Measurements from ENCODE around the gene SQSTM1. TPM values are rescaled to one million over a fixed set of nuclear protein-coding genes. Genes with fewer than 3 reads are reported as not detected.

SQSTM1 gene
- total RNA-seq, 1 donor from 2014 or later, result 27.6 TPM

DNA sequence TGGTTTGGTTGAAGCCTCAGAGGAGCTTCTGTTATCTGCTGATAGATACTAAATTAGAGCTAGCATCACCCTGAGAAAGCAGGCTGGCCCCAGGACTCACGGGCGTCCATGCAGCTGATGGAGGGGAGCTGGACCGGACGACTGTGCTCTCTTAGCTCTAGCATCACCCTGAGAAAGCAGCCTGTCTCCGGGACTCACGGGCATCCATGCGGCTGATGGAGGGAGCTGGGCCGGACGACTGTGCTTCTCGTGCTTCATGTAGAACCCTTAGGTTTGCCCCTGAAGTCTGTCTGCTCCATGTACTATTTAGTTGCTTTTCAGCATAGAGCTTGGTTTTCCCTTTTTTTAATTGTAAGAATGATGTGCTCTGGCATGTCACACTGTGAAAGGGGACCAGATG is 43.2 kb upstream of the SQSTM1 start:
- peaks cover 2% of the 10 kb centered on the region for H3K27me3 Mint-ChIP-seq (ENCODE audit: insufficient read depth, low read depth)
- no peak overlapping the region for H3K4me2 ChIP-seq
- no peak overlapping the region for H3K4me3 Mint-ChIP-seq
- H3K79me2 ChIP-seq (ENCODE audit: low read depth), result no peaks in the 10 kb centered on the region
- TF ChIP-seq, protein P1, sequence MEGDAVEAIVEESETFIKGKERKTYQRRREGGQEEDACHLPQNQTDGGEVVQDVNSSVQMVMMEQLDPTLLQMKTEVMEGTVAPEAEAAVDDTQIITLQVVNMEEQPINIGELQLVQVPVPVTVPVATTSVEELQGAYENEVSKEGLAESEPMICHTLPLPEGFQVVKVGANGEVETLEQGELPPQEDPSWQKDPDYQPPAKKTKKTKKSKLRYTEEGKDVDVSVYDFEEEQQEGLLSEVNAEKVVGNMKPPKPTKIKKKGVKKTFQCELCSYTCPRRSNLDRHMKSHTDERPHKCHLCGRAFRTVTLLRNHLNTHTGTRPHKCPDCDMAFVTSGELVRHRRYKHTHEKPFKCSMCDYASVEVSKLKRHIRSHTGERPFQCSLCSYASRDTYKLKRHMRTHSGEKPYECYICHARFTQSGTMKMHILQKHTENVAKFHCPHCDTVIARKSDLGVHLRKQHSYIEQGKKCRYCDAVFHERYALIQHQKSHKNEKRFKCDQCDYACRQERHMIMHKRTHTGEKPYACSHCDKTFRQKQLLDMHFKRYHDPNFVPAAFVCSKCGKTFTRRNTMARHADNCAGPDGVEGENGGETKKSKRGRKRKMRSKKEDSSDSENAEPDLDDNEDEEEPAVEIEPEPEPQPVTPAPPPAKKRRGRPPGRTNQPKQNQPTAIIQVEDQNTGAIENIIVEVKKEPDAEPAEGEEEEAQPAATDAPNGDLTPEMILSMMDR (IDR thresholded peaks at IDR 0.05), result no peak
- H3K27me3 ChIP-seq, result no peaks in the 10 kb centered on the region
- H4K20me1 ChIP-seq (ENCODE audit: low read depth), result peaks cover 4% of the 10 kb centered on the region
- H3K27ac Mint-ChIP-seq, result no peak overlapping the region
- no peaks in the 10 kb centered on the region for H3K9me3 ChIP-seq (ENCODE audit: low read depth)
- H3K4me3 ChIP-seq, result no peak overlapping the region
- H3K36me3 ChIP-seq, result no peaks in the 10 kb centered on the region
- H3K9me3 Mint-ChIP-seq, result no peaks in the 10 kb centered on the region
- H3K27ac ChIP-seq, result no peak overlapping the region
- H3K36me3 Mint-ChIP-seq, result peaks cover 40% of the 10 kb centered on the region
- no peak overlapping the region for H3K9ac ChIP-seq
- H3F3A ChIP-seq (ENCODE audit: low read depth), result no peaks in the 10 kb centered on the region
- H3K4me1 ChIP-seq, result no peaks in the 10 kb centered on the region
- H2AFZ ChIP-seq (replicated peaks), result no peak overlapping the region
- no peak for DNase-seq (ENCODE audit: low spot score)
- H3K4me1 Mint-ChIP-seq, result no peaks in the 10 kb centered on the region

DNA sequence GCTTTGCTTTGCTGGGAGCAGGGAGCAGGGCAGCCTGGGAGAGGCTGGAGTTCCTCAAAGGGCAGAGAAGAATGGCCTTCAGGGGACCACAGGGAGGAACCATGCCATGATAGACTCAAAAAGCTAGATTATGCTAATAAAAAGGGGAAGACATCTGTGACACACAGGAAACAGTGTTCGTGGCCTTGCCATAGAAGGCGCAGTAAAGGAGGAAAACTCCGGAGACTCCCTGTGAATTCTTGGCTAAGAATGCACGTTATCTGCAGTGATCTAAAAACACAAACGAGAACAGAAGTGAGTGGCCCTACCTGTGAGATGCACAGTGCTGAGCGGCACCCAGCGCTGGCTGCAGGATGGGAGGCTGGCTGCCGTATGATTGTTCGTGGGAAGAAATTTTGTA is 42.8 kb upstream of the SQSTM1 start:
- Histone ChIP-seq H3K79me2 (ENCODE audit: low read depth) (no peaks in the 10 kb centered on the region), H2AFZ (replicated peaks) (no peak overlapping the region), H3K27me3 (no peaks in the 10 kb centered on the region), H3K4me1 (no peaks in the 10 kb centered on the region), H3K4me3 (no peak overlapping the region), H3K36me3 (no peaks in the 10 kb centered on the region), H3F3A (ENCODE audit: low read depth) (no peaks in the 10 kb centered on the region), H3K9me3 (ENCODE audit: low read depth) (no peaks in the 10 kb centered on the region), H3K4me2 (no peak overlapping the region), H3K9ac (no peak overlapping the region), H3K27ac (no peak overlapping the region), H4K20me1 (ENCODE audit: low read depth) (peaks cover 4% of the 10 kb centered on the region)
- no peaks in the 10 kb centered on the region for H3K9me3 Mint-ChIP-seq
- no peak overlapping the region for H3K4me3 Mint-ChIP-seq
- no peaks in the 10 kb centered on the region for H3K4me1 Mint-ChIP-seq
- no peak for DNase-seq (ENCODE audit: low spot score)
- H3K27ac Mint-ChIP-seq, result no peak overlapping the region
- TF ChIP-seq, protein P1 (IDR thresholded peaks at IDR 0.05), result no peak
- TF ChIP-seq EZH2phosphoT487 (IDR thresholded peaks at IDR 0.05) (no peak), EZH2 (IDR thresholded peaks at IDR 0.05) (no peak)
- H3K36me3 Mint-ChIP-seq, result peaks cover 38% of the 10 kb centered on the region
- H3K27me3 Mint-ChIP-seq (ENCODE audit: insufficient read depth, low read depth), result peaks cover 2% of the 10 kb centered on the region

DNA sequence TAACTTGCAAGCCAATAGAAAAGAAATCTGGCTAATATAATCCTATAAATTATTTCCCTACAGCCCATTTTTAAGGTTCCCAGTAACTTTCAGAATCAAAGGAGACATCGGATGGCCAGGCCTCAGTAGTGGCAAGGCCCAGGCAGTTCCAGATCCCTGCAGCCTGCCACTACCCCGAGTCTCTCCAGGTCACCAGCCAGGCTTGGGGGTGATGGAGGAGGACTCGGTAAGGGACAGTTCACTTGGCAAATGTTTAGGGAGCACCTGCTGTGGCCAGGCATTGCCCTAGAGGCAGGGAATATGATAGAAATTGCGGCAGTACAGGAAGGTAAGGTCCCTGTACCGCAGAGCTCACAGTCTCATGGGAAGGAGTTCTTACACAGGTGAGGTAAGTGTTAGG is 42.1 kb upstream of the SQSTM1 start:
- H3K4me3 Mint-ChIP-seq, result no peak overlapping the region
- H3K36me3 Mint-ChIP-seq, result peaks cover 33% of the 10 kb centered on the region
- TF ChIP-seq EZH2 (IDR thresholded peaks at IDR 0.05), result no peak
- no peak for TF ChIP-seq EZH2phosphoT487 (IDR thresholded peaks at IDR 0.05)
- H3K79me2 ChIP-seq (ENCODE audit: low read depth), result no peaks in the 10 kb centered on the region
- DNase-seq (ENCODE audit: low spot score), result no peak
- H3K36me3 ChIP-seq, result no peaks in the 10 kb centered on the region
- H3K27ac Mint-ChIP-seq, result no peak overlapping the region
- H3K27me3 Mint-ChIP-seq (ENCODE audit: insufficient read depth, low read depth), result peaks cover 2% of the 10 kb centered on the region
- no peaks in the 10 kb centered on the region for H3K27me3 ChIP-seq
- no peaks in the 10 kb centered on the region for H3K9me3 Mint-ChIP-seq
- no peak overlapping the region for H2AFZ ChIP-seq (replicated peaks)
- H3K9ac ChIP-seq, result no peak overlapping the region
- no peaks in the 10 kb centered on the region for H3K4me1 ChIP-seq
- H3K9me3 ChIP-seq (ENCODE audit: low read depth), result no peaks in the 10 kb centered on the region
- H3F3A ChIP-seq (ENCODE audit: low read depth), result no peaks in the 10 kb centered on the region
- no peak overlapping the region for H3K4me2 ChIP-seq
- H3K4me3 ChIP-seq, result no peak overlapping the region
- peaks cover 4% of the 10 kb centered on the region for H4K20me1 ChIP-seq (ENCODE audit: low read depth)
- no peak overlapping the region for H3K27ac ChIP-seq
- no peaks in the 10 kb centered on the region for H3K4me1 Mint-ChIP-seq

DNA sequence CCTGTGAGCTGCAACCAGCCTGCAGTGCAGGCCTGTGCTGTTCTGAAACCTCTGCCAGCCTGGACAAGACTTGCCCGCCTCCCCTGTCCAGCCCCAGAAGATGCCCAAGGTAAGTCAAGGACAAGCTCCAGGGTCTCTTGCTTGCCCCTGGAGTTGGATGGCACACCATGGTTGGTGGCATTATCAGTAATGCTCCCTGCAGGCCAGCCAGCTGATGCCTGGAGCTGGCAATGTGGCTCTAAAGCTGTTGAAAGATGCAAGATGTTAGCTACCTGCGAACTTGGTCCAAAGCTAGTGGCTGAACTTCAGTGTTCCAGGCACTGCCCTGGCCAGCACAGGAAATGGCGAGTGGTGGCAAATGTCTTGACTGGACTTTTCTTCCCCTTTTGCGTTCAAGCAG is 40.9 kb upstream of the SQSTM1 start:
- no peak overlapping the region for H3K9ac ChIP-seq
- no peak overlapping the region for H3K4me3 ChIP-seq
- Mint-ChIP-seq H3K9me3 (no peaks in the 10 kb centered on the region), H3K4me1 (no peaks in the 10 kb centered on the region), H3K27me3 (ENCODE audit: insufficient read depth, low read depth) (no peaks in the 10 kb centered on the region), H3K36me3 (peaks cover 30% of the 10 kb centered on the region), H3K4me3 (no peak overlapping the region), H3K27ac (no peak overlapping the region)
- peaks cover 4% of the 10 kb centered on the region for H4K20me1 ChIP-seq (ENCODE audit: low read depth)
- H3K9me3 ChIP-seq (ENCODE audit: low read depth), result no peaks in the 10 kb centered on the region
- H3K4me1 ChIP-seq, result no peaks in the 10 kb centered on the region
- no peak overlapping the region for H2AFZ ChIP-seq (replicated peaks)
- no peaks in the 10 kb centered on the region for H3K27me3 ChIP-seq
- no peak overlapping the region for H3K27ac ChIP-seq
- H3F3A ChIP-seq (ENCODE audit: low read depth), result no peaks in the 10 kb centered on the region
- TF ChIP-seq EZH2 (IDR thresholded peaks at IDR 0.05), result no peak
- TF ChIP-seq EZH2phosphoT487 (IDR thresholded peaks at IDR 0.05), result no peak
- TF ChIP-seq, protein P1 (IDR thresholded peaks at IDR 0.05), result no peak
- no peak for DNase-seq (ENCODE audit: low spot score)
- H3K79me2 ChIP-seq (ENCODE audit: low read depth), result no peaks in the 10 kb centered on the region
- H3K36me3 ChIP-seq, result no peaks in the 10 kb centered on the region
- no peak overlapping the region for H3K4me2 ChIP-seq

Data from neural progenitor cell (in vitro differentiated cells).